T1000 (cell line): ENCODE measurements around the gene UTP14A.

ENCODE experiments used
- DNase-seq: peaks from one replicate; lab custom pipeline; 2025; ENCODE audit warnings: mixed read lengths; lab: John Stamatoyannopoulos, UW

Gene UTP14A

GRCh38 chrX:129953334-129953648 lies 47.3 kb downstream of the UTP14A start:
- DNase-seq: no peak

DNA sequence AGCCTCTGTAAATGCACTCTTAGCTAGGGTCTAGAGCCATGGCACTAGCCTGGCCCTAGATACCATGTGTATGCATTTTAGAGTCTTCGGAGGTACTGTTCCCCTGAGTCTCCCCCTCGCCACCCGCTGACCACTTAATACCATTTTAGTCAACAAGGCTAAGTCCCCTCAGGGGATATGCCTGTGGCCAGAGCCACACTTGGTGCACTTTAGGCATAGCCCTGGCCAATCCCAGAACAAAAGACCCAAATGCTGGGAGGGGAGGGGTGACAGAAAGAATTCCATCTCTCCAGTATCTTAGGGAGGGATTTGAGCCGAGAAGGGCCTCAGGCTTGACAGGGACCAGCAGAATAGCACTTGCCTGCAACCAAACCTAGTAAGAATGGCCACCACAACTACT lies 47.9 kb downstream of the UTP14A start:
- DNase-seq: no peak

DNA sequence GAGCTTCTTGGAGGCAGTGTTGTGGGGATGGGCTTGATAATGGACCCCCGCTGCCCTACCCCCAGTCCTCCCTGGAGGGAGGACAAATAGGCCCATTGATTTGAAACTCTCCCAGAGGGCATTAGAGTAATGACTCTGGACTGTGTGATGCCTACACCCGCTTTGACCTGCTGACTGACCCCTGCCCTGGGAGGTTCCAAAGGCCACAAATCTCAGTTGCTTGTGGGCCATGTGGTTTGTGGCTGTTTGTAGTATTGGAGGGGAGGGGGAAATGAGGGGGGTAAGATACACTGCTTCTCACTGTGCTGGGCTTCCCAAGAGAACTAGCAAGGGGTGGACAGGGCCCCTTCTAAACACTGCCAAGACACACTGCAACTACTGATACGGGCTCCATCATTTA lies 48.8 kb downstream of the UTP14A start:
- DNase-seq: no peak

- DNase-seq: no peak
These were observed 49.7 kb downstream of the UTP14A start for GRCh38 chrX:129955682-129956081.

DNA sequence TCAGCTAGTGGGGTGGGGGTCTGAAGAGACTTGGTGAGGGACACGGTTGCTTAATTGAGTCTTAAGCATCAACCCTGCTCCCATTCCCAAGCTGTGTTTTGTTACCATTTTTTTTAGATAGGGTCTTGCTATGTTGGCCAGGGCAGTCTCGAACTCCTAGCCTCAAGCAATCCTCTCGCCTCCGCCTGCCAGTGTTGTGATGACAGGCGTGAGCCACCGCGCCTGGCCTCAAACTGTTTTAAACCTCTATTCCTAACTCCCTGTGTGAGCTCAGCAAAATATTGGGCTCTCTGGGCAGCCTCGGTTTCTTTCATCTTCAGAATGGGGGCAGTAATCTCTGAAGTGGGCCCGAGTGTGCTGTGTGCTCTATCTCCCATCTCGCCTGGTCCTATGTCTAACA lies 50.2 kb downstream of the UTP14A start:
- DNase-seq: no peak

GRCh38 chrX:129956765-129957164 lies 50.8 kb downstream of the UTP14A start:
- no peak for DNase-seq

DNA sequence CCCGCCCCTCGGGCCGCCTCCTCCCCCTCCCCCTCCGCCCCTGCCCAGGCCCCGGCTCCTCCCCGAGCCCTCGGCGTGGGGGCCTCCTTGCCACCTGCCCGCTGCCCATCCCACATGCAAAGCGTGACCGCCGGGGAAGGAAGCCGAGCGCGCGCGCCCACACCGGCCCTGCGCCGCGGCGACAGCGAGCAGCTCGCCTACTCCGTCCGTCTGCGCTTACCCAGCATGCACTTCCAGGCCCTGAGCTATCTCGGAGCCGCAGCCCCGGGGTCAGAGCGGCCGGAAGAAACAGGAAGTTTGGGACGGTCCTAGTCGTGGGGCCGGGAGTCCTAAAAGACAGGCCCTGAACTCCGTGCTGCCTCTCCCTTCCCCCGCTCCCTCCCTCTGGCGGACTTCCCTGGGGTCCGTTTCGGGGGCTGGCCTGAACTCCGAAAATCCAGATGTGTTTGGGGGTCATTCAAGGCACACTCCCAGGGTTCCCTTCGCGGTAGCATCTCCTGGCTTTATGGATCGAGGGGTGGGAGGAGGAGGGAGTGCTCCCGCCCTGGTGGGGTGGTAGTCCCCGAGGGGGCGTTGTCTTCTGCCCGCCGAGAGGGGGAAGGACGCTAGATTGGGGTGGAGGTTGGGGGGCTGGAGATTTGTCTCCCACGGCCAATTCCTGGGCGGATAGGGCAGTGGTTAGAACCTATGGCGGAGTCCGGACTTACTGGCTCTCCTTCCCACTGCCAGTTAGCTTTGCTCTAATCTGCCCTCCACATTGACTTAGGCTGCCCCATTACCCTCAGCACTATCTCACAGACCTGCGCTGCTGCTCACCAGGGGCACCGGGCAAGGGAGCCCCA lies 51.5 kb downstream of the UTP14A start:
- DNase-seq: no peak

DNA sequence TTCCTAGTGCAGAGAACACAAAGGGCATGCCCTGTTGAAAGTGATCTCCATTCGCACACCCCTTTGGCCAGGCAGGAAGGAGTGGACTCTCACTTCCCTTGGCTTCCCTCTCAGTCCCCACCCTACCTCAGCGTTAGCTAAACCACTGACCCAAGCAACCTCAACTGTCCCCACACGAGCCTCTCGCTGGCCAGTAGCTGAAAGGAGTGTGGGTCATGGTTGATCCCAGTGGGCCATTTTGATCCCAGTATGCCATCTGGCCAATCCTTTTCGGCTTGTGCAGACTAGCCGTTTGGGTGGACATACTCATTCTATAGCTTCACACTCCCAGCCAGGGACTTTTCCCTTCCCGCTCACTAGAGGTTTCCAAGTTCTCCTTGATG lies 52.1 kb downstream of the UTP14A start:
- no peak for DNase-seq

DNA sequence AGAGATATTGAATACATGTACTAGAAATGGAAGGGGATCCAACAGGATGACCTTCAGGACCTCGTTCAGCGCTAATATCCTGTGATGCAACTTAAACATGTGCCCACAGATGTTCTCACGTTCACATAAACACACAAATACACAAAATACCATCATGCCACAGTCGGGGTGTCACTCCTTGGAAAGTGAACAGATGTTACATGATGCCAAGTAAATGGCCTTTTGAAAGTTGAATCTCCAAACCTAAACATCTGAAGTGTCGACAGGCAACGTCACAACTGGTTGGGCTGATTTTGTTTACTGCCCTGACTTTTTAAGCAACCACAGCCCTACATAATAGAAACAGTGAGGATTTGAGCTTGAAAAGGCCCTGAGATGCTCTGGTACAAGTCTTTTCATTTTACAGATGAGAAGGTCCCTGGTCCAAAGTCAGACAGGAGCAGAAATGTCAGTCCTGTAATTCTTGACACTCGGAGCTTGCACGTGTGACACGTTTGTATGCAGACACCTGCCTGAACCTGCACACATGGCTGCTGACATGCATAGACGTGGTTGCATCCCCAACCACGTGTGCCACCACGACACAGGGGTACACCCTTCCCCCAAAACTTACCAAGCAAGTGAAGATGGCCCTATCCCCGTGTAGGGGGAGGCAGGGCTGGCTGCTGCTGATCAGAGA lies 53.0 kb downstream of the UTP14A start:
- no peak for DNase-seq

GRCh38 chrX:129959493-129959832 lies 53.5 kb downstream of the UTP14A start:
- no peak for DNase-seq

DNA sequence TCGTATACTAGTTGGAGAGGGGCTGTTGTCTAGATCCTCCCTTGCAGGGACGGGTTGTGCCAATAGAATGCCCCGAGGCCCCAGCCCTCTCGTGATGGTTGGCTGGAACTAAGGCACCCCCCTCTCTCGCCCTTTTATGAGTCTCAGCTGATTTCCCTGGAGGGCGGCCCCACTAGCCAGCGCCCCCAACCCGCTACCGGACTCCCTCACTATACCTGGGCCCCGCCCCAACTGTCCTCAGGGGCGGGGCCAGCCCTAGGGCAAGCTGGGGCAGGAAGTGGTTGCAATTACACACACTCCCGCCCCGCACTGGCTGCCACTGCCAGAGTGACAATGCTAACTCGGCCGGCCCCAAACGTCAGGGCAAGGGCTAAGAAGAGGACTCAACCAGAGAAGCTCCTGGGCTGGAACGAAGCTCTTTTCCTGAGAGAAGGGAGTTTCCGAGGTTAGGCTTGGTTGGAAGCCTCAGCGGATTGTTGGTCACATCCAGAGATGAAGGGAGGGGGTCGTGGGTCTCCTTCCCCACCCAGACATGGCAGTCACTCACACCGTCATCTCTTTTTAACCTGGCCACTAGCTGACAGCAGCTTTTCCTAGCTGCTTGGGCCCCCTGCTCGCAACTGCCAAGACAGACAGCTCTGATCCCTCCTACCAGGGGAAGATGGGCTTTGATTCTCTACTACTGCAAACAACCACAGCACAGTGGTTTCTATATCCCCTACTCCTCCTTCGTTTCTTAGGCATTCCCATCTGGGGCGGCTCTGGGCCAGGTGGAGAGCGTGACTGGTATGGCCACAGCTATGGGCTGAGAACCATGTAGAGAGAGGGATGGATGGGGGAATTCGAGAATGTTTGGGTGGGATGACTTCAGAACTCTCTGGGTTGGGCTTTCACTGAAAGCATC lies 55.5 kb downstream of the UTP14A start:
- DNase-seq: no peak

GRCh38 chrX:129963729-129964128 lies 57.8 kb downstream of the UTP14A start:
- DNase-seq: no peak

GRCh38 chrX:129965166-129965565 lies 59.2 kb downstream of the UTP14A start:
- DNase-seq: no peak

- DNase-seq: no peak
These were observed 63.0 kb downstream of the UTP14A start for GRCh38 chrX:129968968-129969367.

GRCh38 chrX:129976441-129976840 lies 70.5 kb downstream of the UTP14A start:
- no peak for DNase-seq
